ENCODE results near the gene SMIM7.
"Not testable (repeated sequence)": the region's sequence is repeated elsewhere in the genome, so short reads cannot be mapped to it uniquely, and the experiment has no call there.

Gene SMIM7

DNA sequence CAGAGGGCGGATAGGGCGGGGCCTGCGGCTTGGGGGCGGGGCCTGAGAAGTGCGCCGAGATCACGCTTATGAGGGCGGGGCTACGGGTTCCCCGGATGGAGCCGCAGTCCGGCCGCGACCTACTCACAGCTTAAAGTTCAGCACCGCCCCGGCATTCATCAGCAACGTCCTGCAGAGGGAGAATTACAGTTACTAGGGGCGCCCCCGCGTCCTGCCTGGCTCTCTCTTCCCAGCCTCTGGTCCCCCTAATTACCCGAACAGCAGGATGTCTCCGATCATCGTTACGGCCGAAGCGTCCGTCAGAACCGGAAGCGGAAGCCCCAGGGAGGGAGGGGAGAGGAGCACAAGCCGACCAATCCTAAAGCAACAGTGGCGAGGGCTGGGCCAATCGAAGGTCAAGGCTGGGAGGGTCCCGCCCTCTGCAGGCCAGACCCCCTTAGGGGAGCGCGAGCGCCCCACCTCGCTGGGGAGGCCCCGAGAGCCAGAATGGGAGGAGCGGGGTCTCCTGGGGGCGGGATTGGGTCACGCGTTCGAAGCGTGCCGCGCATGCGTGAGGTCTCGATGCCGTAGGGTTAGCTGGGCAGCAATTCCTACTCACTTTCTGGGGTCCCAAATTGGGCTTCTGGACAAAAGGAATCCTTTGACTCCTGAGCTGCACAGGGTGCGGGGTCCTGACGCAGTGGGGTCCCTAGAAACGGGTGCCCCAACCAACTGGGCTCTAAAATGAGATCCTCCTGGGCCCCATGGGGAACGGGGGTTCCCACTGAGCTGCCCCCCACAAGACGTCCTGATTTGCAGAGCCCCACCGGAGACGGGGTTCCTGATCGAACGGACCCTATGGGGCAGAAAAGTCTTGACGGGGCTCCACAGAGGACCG, at the start of gene SMIM7:
Gene SMIM7 (minus strand): TSS at position 313 of the 877 bp plus-strand sequence. CDS start 34 bp downstream, at position 279.
- peak; percentile 96 for DNase-seq

DNA sequence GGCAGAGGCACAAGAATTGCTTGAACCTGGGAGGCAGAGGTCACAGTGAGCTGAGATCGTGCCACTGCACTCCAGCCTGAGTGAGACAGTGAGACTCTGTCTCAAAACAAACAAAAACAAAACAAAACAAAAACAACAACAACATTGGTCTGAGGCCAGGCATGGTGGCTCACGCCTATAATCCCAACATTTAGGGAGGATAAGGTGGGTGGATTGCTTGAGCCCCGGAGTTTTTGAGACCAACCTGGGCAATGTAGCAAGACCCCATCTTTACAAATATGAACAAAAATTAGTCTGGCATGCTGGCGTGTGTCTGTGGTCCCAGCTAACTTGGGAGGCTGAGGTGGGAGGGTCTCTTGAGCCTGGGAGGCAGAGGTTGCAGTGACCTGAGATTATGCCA, 43.7 kb upstream of the SMIM7 start:
- DNase-seq: no peak

DNA sequence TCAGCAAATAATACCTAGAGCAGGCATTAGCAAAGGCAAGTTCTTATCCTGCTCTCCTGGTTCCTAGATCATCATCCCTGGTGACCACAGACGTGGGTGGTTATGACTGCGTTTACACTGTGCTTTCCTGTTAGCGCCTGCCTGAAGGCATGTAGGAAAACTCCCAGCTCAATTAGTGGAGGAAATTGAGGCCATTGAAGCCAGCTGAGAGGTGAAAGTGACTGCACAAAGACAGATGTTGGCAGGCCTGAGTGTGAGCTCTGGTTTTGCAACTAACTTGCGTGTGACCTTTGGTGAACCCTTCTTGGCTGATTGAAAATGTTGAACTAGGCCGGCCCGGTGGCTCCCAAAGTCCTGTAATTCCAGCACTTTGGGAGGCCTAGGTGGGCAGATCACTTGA, 42.2 kb upstream of the SMIM7 start:
- DNase-seq: no peak

DNA sequence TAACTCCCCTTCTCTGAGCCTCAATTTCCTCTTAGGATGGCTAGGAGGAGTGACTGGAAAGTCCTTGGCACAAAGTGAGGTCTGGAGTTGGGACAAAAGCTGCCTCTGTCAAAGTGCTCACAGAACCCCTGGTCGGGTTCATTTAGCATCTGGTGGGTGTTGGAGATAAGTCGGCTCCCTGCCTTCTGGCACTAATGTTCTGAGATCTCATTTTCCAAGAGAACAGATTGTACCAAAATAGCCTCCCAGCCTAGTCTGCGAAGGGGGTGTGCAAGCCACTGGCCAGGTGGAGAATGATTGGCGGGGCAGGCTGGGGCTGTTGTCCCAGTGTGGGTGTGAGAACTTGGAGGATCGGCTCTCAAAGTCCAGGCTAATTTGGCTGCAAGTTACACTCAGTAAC, 39.0 kb upstream of the SMIM7 start:
- DNase-seq: no peak

DNA sequence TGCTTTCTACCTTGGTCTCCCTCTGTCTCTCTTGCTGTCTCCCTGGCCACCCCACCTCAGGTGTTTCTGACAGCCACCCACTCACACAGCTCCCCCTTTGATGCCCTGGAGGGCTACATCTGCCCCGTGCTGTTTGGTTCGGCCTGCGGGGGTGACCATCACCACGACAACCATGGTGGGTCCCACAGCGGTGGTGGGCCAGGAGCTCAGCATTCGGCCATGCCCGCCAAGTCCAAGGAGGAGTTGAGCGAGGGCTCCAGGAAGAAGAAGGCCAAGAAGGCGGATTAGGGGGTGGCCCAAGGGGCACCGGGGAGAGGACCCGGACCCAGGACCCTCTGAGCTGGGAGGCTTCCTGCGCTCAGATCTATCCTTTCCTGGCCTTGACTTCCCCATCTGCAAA, 28.1 kb upstream of the SMIM7 start:
- DNase-seq: no peak

DNA sequence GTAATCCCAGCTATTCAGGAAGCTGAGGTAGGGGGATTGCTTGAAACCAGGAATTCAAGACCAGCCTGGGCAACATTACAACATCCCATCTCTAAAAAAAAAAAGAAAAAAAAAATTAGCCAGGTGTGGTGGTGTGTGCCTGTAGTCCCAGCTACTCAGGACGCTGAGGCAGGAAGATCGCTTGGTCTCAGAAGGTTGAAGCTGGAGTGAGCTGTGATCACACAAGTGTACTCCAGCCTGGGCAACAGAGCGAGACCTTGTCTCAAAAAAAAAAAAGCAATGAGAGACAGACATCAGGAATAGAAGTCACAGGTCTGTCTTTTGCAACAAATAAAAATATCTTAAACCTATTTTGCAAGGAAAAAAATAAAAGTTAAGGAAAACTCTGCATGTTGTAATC, 24.3 kb upstream of the SMIM7 start:
- DNase-seq: no peak

DNA sequence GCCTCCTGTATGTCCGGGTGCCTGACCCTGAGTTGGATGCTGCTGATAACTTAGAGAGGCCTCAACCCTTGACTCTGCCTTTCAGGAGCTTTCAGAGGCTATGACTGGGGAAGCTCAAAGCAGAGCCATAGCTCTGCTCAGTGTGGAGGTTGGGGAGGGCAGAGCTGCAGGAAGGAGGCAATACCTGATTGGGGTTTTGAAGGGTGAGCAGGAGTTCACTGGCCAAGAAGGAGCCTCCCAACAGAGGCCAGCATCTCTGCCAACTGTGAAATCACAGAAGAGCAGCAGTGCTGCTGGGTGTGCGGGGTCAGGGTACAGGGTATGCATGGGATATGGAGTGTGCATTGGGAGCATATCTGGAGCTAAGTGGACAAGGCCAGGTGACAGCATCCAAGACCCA, 22.6 kb upstream of the SMIM7 start:
- DNase-seq: no peak

DNA sequence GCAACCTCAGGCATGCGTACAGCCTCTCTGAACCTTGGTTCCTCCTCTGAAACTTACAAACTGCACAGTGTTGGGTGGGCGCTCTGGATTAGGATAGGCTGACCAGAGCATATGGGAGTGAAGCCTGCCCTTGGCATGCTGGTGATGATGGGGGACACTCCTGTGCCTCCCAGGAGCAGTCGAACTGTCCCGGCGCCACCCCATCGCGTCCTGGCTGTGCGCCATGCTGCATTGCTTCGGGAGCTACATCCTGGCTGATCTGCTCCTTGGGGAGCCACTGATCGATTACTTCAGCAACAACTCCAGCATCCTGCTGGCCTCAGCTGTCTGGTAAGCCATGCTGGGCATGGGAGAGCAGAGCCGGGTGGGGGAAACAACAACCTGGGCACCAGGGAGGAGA, 19.9 kb upstream of the SMIM7 start:
- DNase-seq: no peak

DNA sequence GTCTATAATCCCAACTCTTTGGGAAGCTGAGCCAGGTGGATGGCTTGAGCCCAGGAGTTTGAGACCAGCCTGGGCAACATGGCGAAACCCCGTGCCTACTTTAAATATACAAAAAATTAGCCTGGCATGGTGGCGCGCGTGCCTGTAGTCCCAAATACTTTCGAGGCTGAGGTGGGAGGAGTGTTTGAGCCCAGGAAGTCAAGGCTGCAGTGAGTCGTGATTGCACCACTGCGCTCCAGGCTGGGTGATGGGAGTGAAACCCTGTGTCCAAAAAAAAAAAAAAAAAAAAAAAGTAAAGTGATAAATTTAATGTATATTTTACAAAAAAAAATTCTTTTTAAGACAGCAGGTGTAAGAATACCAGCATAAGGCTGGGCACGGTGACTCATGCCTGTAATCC, 18.6 kb upstream of the SMIM7 start:
- DNase-seq: no peak

DNA sequence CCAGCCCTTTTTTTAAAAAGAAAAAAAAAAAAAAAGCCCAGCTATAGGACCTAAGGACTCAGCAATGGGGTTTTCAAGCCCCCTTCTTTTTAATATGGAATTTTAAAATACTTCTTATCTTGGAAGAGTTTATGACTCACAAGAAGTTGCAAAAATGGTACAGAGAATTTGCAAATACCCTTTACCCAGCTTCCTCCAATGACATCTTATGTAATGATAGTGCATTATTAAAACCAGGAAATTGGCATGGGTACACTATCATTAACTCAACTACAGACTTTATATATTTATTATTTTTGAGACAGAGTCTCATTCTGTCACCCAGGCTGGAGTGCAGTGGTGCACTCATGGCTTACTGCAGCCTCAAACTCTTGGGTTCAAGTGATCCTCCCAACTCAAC, 17.1 kb upstream of the SMIM7 start:
- no peak for DNase-seq

DNA sequence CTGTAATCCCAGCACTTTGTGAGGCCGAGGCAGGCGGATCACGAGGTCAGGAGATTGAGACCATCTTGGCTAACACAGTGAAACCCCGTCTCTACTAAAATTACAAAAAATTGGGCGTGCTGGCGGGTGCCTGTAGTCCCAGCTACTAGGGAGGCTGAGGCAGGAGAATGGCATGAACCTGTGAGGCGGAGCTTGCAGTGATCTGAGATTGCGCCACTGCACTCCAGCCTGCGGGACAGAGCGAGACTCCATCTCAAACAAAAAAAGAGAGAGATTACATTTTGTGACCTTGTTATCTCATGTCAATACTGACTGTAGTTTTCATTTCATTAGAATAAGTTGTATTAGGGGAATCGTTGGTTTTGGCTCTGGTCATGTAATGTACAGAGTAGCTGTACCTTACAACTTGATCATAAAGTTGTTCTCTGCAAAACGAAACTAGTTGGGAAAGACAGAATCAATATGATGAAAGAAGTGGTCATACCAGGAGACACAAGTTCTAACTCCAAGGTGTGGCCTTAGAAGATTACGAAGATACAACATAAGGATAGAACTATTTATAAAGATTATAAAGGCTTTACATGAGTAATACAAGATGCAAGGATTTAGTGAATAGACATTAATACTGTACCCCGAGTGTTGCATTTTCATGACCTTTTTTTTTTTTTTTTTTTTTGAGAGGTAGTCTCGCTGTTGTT, 16.3 kb upstream of the SMIM7 start:
- no peak for DNase-seq

DNA sequence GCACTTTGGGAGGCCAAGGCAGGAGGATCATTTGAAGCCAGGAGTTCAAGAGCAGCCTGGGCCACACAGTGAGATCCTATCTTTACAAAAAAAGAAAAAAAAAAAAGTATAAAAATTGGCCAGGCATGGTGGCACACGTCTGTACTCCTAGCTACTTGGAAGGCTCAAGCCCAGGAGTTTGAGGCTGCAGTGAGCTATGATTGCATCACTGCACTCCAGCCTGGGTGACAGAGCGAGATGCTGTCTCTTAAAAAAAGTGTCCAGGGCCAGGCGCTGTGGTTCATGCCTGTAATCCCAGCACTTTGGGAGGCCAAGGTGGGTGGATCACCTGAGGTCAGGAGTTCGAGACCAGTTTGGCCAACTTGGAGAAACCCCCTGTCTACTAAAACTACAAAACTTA, 13.9 kb upstream of the SMIM7 start:
- DNase-seq: not testable (repeated sequence)

DNA sequence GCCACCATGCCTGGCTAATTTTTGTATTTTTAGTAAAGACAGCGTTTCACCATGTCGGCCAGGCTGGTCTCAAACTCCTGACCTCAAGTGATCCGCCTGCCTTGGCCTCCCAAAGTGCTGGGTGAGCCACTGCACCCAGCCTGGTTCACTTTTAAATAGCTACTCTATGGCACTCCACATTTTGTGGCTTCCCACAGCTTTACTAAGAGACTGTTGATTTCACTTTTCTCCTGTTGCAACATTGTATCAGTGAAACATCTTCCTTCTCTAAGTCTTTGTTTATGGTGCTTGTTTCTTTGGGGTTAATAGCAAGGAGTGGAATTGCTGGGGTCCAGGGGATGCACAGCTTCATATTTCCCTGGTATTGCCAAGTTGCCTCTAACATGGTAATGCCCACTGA, 13.3 kb upstream of the SMIM7 start:
- DNase-seq: no peak

DNA sequence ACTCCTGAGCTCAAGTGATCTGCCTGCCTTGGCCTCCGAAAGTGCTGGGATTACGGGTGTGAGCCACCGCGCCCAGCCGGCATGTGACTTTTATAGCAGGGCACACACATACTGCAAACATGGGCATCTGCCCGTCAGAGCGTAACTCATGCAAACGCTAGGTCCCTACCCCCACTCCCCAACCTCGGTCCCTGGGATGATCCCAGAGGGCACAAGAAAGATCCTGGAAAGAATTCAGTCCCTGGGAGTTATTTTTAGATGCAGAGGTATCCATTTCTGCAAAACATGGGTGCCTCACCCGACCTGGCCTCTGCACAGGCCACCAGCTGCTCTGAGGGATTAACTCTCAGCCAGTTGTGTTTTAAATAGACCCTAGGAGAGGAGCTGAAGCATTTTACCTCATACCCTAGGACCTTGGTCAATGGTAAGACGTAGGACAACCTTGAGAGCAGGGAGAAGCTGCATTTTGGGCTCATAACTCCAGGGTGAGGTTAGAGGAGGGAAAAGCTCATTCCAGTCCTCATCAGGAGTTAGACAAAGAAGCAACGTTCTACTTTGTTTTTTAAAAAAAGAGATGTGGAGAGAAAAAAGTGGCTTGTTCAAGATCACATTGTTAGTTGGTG, 11.8 kb upstream of the SMIM7 start:
- DNase-seq: no peak

DNA sequence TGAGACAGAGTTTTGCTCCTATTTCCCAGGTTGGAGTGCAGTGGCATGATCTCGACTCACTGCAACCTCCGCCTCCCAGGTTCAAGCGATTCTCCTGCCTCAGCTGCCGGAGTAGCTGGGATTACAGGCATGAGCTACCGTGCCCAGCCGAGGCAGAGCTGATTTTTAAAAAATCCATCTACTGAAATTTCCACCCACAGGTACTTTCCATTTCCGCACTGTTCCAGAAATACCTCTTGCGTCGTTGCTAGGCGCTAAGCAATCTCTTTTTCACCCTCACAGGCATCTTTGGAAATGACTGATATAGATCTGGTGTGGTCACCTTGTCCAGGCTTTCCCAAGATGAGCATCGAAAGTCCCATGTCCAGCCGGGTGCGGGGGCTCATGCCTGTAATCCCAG, 10.3 kb upstream of the SMIM7 start:
- no peak for DNase-seq

DNA sequence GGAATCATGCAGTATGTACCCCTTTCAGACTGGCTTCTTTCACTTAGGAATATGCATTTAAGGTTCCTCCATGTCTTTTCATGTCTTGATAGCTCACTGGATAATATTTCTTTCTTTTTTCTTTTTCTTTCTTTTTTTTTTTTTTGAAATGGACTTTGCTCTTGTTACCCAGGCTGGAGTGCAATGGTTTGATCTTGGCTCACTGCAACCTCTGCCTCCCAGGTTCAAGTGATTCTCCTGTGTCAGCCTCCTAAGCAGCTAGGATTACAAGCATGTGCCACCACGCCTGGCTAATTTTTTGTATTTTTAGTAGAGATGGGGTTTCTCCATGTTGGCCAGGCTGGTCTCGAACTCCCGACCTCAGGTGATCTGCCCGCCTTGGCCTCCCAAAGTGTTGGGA, 8.8 kb upstream of the SMIM7 start:
- not testable (repeated sequence) for DNase-seq

DNA sequence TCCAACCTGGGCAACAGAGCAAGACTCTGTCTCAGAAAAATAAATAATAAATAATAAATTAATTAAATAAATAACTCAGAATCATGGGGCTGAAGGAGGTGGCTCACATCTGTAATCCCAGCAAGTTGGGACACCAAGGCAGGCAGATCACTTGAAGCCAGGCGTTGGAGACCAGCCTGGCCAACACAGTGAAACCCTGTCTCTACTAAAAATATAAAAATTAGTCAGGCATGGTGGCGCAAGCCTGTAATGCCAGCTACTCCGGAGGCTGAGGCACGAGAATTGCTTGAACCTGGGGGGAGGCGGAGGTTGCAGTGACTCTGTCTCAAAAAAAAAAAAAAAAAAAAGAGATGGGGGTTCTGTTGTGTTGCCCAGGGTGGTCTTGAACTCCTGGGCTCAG, 8.2 kb upstream of the SMIM7 start:
- DNase-seq: no peak

DNA sequence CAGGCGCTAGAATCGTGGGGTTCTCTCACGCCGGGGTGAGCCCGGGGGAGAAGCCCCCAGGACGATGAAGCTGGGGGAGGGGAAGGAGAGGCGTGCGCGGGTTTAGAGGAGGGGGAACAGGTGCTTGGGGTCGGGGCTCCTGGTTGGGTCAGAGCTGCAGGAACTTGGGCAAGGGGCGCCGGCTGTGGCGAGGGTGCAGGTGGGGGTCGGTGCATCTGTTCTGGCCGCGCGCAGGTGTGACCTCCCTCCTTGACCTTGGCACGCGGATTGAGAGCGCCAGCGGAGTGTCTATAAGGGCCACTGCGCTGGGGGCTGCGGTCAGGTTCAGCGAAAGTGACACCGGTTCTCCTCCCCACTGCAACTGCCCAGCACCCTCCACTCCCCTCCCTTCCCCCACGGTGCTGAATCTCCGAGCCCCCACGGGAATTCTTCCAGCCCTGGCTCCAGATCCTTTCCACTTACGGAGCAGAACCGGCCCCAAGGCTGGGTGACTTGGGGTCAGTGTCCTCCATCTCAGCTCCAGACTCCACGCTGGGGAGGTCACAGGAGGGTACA, 1.6 kb upstream of the SMIM7 start:
- DNase-seq: no peak

DNA sequence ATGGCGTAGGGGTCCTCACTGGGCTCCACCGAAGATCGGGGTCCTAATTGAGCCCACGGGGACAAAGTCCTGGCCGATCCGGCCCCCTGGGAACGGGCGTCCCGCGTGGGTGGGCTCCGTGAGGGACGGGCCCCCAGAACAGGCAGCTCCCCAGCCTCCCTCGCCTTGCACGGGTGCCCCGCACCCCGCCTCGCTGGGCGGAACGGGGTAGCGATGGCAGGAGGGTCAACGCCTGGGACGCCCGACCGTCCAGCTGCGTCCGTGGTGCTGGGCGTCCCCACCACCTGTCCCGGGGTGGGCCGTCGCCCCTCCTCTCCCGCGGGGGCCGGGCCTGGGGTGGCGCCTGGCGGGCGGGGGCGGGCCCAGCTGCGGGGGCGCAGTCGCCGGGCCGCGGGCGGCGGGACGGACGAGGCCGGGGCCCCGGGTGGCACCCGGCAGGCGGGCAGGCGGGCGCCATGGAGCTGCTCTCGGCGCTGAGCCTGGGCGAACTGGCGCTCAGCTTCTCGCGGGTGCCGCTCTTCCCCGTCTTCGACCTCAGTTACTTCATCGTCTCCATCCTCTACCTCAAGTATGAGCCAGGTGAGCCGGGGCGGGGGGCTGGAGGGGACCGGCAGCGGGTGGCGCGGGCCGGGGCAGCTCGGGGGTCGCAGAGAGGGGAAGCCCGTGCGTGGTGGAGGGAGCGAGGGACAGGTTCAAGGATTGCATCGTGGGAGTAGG, 977 bp upstream of the SMIM7 start, which contains the start of gene TMEM38A:
Gene TMEM38A (plus strand): TSS at position 377 of the 717 bp plus-strand sequence. CDS start 79 bp downstream, at position 456.
- no peak for DNase-seq

DNA sequence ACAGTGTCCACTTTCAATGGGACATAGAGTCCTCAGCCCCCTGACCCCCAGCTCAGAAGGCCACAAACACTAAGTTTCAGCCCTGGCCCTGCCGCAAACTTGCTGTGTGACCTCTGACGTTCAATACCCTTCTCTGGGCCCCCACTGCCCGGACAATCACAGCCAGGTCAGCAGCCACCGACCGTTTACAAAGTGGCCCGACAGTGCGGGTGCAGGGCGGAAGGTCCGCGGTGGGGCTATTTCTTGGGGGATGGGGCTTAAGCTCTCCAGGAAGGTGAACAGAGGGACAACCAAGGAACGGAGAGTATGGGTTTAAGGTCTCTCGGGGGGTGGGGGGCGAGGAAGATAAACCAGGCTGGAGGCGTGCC, 496 bp downstream of the SMIM7 start:
- DNase-seq: no peak

DNA sequence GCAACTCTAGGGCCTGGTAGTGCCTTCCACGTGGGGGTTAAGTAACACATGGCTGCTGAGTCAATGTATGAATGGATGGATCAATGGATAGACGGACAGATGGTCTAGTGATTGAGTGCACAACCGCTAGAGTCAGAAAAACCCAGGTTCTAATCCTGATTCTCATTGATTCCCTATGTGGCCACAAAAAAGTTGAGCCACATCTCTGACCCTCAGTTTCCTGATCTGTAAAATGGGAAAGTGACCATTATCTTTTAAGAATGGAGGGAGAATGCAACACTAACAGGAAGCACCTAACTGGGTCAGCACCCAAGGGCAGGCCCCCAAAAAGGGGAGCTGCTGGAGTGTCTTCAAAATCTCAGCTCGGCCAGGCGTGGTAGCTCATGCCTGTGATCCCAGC, 2.6 kb downstream of the SMIM7 start:
- DNase-seq: no peak

DNA sequence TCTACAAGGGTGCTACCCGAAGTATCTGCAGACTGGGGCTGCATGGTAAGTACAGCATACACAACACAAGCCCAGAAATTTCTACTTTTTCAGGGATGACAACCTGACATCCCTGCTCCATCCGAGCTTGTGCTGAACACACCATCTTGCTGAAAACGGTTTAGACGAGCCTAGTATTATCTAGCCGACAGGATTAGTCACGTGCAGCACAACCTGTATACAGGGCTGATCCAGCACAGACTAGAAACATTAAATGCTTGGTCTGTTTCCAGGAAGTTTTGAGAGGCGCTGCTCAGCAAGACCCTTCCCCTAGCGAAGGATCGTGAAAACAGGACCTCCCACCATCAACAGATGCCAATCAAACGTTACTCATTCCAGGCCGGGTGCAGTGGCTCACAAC, 4.2 kb downstream of the SMIM7 start:
- DNase-seq: no peak

DNA sequence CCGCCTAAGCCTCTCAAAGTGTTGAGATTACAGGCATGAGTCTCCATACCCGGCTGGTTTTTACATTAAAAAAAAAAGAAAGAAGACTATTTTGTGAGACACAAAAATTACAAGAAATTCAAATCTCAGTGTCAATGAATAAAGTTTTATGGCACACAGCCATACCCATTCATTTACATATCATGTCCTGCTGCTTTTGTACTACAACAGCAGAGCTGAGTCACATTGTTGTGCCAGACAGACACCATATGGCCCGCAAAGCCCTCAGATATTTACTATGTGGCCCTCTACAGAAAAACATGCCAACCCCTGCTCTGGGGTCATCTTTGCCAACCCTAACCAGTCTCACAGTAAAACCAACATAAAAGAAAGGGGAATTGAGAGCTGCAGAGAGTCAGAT, 5.3 kb downstream of the SMIM7 start:
- DNase-seq: no peak

Data from Kasumi-1 (cell line).